ENCODE data around the gene RAB6A. TPM values are rescaled to one million over a fixed set of nuclear protein-coding genes. Genes with fewer than 3 reads are reported as not detected.

The RAB6A gene
- polyA plus RNA-seq, 1 experiment, result 153 TPM

DNA sequence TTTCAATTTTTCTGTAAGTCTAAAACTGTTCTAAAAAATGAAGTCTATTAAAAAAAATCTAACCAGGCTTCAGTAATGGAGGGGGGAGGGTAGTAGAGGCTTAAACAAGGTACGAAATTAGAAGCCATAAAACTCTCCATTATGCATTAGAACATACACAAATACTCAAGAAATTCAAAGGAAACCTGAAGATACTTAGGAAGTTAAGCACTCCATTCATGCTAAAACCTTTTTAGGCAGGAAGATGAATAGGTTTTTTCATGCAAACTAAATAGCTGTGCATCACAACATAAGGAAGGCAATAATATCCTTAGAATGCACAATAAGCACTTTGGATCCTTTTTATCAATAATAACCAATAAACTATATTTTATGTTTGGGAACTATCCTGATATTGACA, 2.4 kb downstream of the RAB6A start:
- Histone ChIP-seq H3K9me3 (ENCODE audit: control insufficient read depth, insufficient read depth, low read length) (peaks cover 3% of the 10 kb centered on the region; the same call in 1 of the 2 replicates), H3K27me3 (ENCODE audit: control insufficient read depth, insufficient read depth, low read length) (no peaks in the 10 kb centered on the region), H3K27ac (ENCODE audit: low read depth, low read length) (no peak overlapping the region), H3K4me3 (ENCODE audit: low read depth, low read length) (peak overlapping the region; percentile 91)
- CTCF ChIA-PET, result interaction anchor here (0.7 kb wide), 1 partner anchor 173 kb away, joined by 4 read pairs; no protein-coding TSS in a partner anchor
- TF ChIP-seq CTCF (IDR thresholded peaks at IDR 0.05; ENCODE audit: low read depth, low read length), result no peak
- DNase-seq (ENCODE audit: low read depth, low spot score), result no peak
- POLR2A ChIA-PET, result no interaction called here

GRCh38 chr11:73757598-73757997, 3.3 kb downstream of the RAB6A start:
- ChIA-PET CTCF (no interaction called here), POLR2A (no interaction called here)
- H3K27me3 ChIP-seq (ENCODE audit: control insufficient read depth, insufficient read depth, low read length), result no peaks in the 10 kb centered on the region

DNA sequence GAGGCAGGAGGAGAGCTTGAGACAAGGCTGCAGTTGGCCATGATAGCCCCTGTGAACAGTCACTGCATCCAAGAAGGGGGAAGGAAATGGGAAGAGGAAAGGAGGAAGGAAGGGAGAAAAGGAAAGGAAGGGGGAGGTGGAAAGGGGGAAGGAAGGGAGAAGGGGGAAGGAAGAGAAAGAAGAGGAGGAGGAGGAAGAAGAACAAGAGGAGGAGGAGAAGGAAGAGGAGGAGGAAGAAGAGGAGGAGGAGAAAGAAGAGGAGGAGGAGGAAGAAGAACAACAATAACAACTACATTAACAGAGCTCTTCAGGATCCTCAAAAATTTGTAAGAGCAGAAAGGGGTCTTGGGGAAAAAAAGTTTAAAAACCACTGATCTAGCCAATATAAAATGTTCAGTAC, 5.2 kb downstream of the RAB6A start:
- ChIA-PET POLR2A (no interaction called here), CTCF (no interaction called here)
- TF ChIP-seq CTCF (IDR thresholded peaks at IDR 0.05; ENCODE audit: low read depth, low read length), result no peak
- H3K27ac ChIP-seq (ENCODE audit: low read depth, low read length), result no peak overlapping the region
- H3K9me3 ChIP-seq (ENCODE audit: control insufficient read depth, insufficient read depth, low read length), result peaks cover 2% of the 10 kb centered on the region; the same call in 1 of the 2 replicates
- H3K4me3 ChIP-seq (ENCODE audit: low read depth, low read length), result no peak overlapping the region
- DNase-seq (ENCODE audit: low read depth, low spot score), result no peak
- H3K27me3 ChIP-seq (ENCODE audit: control insufficient read depth, insufficient read depth, low read length), result no peaks in the 10 kb centered on the region

More at GRCh38 chr11:73757598-73757997, 3.3 kb downstream of the RAB6A start:
- TF ChIP-seq CTCF (IDR thresholded peaks at IDR 0.05; ENCODE audit: low read depth, low read length), result no peak
- no peak for DNase-seq (ENCODE audit: low read depth, low spot score)
- Histone ChIP-seq H3K4me3 (ENCODE audit: low read depth, low read length) (no peak overlapping the region), H3K9me3 (ENCODE audit: control insufficient read depth, insufficient read depth, low read length) (peaks cover 3% of the 10 kb centered on the region; the same call in 1 of the 2 replicates), H3K27ac (ENCODE audit: low read depth, low read length) (no peak overlapping the region)

DNA sequence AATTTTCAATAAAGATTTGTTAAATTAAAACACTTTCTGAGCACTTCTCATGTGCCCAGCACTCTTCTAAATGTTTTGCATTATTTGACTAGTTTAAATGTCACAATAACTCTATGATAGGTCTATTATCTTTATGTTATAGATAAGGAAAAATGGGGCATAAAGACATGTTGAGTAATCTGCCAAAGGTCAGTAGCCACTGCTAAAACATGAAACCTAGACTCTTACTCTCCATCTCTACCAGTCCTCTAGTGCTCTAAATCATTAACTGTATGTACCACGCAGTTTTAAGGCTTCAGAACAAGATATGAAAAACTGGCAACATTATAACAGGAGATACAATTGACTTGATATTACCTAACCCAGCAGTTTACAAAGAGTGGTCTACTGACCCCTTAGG, 6.9 kb downstream of the RAB6A start:
- POLR2A ChIA-PET, result no interaction called here

DNA sequence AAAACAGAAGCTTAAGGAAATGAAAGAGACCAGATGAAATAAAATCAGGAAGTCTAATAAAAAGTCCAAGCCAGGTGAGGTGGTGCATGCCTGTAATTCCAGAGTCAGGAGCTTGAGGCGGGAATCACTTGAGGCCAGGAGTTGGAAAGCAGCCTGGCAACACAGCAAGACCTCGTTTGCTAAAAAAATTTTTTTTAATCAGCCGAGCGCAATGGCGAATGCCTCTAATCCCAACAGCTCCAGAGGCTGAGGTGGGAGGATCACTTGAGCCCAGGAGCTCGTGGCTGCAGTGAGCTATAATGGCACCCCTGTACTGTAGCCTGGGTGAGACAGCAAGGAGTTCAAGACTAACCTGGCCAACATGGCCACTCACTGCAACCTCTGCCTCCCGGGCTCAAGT, 8.0 kb downstream of the RAB6A start:
- TF ChIP-seq CTCF (IDR thresholded peaks at IDR 0.05; ENCODE audit: low read depth, low read length), result no peak
- H3K27ac ChIP-seq (ENCODE audit: low read depth, low read length), result no peak overlapping the region
- no peak for DNase-seq (ENCODE audit: low read depth, low spot score)
- H3K4me3 ChIP-seq (ENCODE audit: low read depth, low read length), result no peak overlapping the region
- ChIA-PET CTCF (no interaction called here), POLR2A (no interaction called here)
- H3K9me3 ChIP-seq (ENCODE audit: control insufficient read depth, insufficient read depth, low read length), result no peaks in the 10 kb centered on the region
- H3K27me3 ChIP-seq (ENCODE audit: control insufficient read depth, insufficient read depth, low read length), result no peaks in the 10 kb centered on the region

More for the DNA sequence above, 6.9 kb downstream of the RAB6A start:
- H3K27me3 ChIP-seq (ENCODE audit: control insufficient read depth, insufficient read depth, low read length), result no peaks in the 10 kb centered on the region
- TF ChIP-seq CTCF (IDR thresholded peaks at IDR 0.05; ENCODE audit: low read depth, low read length), result no peak
- CTCF ChIA-PET, result interaction anchor here (0.6 kb wide), 1 partner anchor 1271 kb away, joined by 6 read pairs; no protein-coding TSS in a partner anchor
- no peaks in the 10 kb centered on the region for H3K9me3 ChIP-seq (ENCODE audit: control insufficient read depth, insufficient read depth, low read length)
- H3K4me3 ChIP-seq (ENCODE audit: low read depth, low read length), result no peak overlapping the region
- DNase-seq (ENCODE audit: low read depth, low spot score), result no peak
- H3K27ac ChIP-seq (ENCODE audit: low read depth, low read length), result no peak overlapping the region

Measured in AG04450 (cell line).